ENCODE results near the gene TMEM144.

DNA sequence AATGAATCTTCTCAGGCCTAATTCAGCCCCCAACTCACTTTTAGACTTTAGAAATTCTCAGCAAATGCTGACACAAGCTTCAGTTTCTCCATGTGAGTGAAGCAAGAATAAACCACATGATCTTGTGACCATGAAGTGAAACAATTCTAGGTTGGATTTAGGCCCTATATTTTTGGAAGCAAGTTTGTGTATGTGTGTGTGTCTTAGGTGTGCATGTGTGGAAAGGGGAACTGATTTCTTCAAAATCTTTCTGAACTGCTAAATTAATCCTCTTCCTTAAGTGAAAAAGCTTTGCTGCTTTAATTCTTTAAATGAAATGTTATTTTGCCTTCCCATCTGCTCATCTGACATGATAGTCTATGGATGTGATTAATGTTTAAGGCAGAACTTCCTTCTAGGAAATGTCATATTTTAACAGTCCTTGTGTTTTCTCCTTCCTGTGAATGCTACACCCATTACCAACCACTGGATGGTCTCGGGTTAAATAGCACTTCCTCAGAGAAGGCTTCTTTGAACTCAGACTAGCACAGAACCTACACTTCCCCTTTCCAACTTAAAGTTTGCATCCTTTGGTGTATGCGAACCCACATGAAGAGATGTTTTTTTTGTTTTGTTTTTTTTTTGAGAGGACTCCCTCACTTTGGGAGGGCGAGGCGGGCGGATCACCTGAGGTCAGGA, 1.2 kb upstream of the TMEM144 start:
- no peak for TF ChIP-seq SUZ12 (IDR thresholded peaks at IDR 0.05; ENCODE audit: extremely low read depth, insufficient read depth, insufficient read length)
- no peak for TF ChIP-seq ZNF274 (IDR thresholded peaks at IDR 0.05; ENCODE audit: low read depth, low read length)

All from NT2/D1 (cell line).